ENCODE results near the gene GLRA3. TPM values are rescaled to one million over a fixed set of nuclear protein-coding genes. Genes with fewer than 3 reads are reported as not detected.

Gene GLRA3
- total RNA-seq, 1 donor from 2014 or later: not detected

DNA sequence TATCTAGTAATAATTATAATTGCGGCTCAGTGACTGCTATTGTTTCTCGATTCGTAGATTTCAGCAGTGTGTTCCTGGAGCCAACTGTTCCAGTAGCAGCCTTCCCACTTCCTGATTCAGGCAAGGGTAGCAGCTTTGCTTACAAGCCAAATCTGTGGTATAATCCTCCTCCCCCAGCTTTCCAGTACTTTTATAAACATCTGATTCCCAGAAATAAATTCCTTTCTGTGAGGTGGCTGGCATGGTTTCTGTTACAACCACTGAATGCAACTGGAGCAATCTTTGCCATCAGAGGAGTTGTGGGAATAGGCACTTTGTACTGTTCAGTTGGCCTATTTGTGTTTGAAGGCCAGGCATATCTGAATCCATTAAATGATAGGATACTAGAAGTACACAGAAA lies 80.0 kb downstream of the GLRA3 start:
- Mint-ChIP-seq H3K27me3 (ENCODE audit: low read depth) (peaks cover 12% of the 10 kb centered on the region), H3K36me3 (ENCODE audit: low read depth) (no peaks in the 10 kb centered on the region), H3K4me3 (no peak overlapping the region), H3K27ac (ENCODE audit: unreplicated experiment) (no peak overlapping the region), H3K9me3 (peaks cover 10% of the 10 kb centered on the region), H3K4me1 (no peaks in the 10 kb centered on the region)
- TF ChIP-seq, protein P1, sequence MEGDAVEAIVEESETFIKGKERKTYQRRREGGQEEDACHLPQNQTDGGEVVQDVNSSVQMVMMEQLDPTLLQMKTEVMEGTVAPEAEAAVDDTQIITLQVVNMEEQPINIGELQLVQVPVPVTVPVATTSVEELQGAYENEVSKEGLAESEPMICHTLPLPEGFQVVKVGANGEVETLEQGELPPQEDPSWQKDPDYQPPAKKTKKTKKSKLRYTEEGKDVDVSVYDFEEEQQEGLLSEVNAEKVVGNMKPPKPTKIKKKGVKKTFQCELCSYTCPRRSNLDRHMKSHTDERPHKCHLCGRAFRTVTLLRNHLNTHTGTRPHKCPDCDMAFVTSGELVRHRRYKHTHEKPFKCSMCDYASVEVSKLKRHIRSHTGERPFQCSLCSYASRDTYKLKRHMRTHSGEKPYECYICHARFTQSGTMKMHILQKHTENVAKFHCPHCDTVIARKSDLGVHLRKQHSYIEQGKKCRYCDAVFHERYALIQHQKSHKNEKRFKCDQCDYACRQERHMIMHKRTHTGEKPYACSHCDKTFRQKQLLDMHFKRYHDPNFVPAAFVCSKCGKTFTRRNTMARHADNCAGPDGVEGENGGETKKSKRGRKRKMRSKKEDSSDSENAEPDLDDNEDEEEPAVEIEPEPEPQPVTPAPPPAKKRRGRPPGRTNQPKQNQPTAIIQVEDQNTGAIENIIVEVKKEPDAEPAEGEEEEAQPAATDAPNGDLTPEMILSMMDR (conservative IDR thresholded peaks at IDR 0.05): no peak
- no peak for DNase-seq (ENCODE audit: low read depth, low spot score)

DNA sequence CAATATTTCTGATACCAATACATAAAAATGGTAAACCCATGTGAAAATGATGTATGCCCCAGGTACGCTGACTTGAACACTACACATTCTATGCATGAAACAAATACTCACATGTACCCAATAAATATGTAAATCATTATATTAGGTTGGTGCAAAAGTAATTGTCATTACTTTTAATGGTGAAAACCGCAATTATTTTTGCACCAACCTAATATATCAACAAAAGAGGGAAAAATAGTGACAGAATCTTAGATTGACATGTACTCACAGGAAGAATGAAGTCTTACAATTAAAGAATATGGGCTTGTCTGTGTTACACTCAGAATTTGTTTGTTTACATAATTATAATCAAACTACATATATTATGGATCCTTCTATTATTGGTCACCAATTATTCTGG lies 82.3 kb downstream of the GLRA3 start:
- Mint-ChIP-seq H3K36me3 (ENCODE audit: low read depth) (no peaks in the 10 kb centered on the region), H3K27ac (ENCODE audit: unreplicated experiment) (no peak overlapping the region), H3K27me3 (ENCODE audit: low read depth) (peaks cover 3% of the 10 kb centered on the region), H3K9me3 (peaks cover 10% of the 10 kb centered on the region), H3K4me3 (no peak overlapping the region), H3K4me1 (no peaks in the 10 kb centered on the region)
- no peak for DNase-seq (ENCODE audit: low read depth, low spot score)
- TF ChIP-seq, protein P1 (conservative IDR thresholded peaks at IDR 0.05): no peak

DNA sequence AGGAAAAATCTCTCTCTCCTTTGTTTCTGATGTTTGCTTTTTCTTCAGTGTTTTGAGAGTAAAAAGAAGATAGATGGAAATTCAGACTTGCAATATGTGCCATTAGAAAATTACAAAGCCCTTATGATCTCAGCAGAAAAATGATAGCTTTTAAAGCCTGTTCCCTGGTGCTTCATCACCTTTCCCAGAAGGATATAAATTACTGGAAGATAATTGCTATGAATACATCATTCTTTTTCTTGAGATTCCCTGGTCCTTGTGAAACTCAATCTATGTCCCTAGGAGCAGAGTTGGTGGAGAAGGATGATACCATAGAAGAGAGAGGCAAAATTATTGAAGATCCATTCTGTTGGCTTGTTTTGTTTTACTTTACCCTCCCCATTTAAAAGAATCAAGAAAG lies 86.5 kb downstream of the GLRA3 start:
- H3K4me1 Mint-ChIP-seq: no peaks in the 10 kb centered on the region
- no peak for DNase-seq (ENCODE audit: low read depth, low spot score)
- no peak overlapping the region for H3K27ac Mint-ChIP-seq (ENCODE audit: unreplicated experiment)
- TF ChIP-seq, protein P1 (conservative IDR thresholded peaks at IDR 0.05): no peak
- no peaks in the 10 kb centered on the region for H3K36me3 Mint-ChIP-seq (ENCODE audit: low read depth)
- H3K9me3 Mint-ChIP-seq: peaks cover 10% of the 10 kb centered on the region
- no peak overlapping the region for H3K4me3 Mint-ChIP-seq
- H3K27me3 Mint-ChIP-seq (ENCODE audit: low read depth): no peaks in the 10 kb centered on the region

DNA sequence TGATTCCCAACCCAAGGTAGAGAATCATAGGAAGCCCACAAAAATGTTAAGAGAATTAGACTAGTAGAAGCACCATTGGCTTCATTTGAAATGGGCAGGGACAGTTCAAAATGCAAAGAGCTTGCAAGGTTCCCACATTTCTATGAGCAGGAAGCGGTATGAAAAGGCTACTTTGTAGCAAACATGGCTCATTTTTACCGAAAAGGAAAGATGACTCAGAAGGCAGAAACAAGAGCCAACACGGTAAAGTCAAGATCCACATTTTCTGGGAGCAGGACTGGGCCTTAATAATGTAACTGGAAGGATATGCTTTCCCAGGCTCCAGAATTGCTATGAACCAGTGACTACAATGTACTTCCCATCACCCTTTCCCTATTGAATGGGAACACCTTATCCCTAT lies 89.5 kb downstream of the GLRA3 start:
- no peak for DNase-seq (ENCODE audit: low read depth, low spot score)
- Mint-ChIP-seq H3K36me3 (ENCODE audit: low read depth) (no peaks in the 10 kb centered on the region), H3K27ac (ENCODE audit: unreplicated experiment) (no peak overlapping the region), H3K9me3 (peaks cover 2% of the 10 kb centered on the region), H3K27me3 (ENCODE audit: low read depth) (no peaks in the 10 kb centered on the region), H3K4me3 (no peak overlapping the region), H3K4me1 (no peaks in the 10 kb centered on the region)
- TF ChIP-seq, protein P1 (conservative IDR thresholded peaks at IDR 0.05): no peak

DNA sequence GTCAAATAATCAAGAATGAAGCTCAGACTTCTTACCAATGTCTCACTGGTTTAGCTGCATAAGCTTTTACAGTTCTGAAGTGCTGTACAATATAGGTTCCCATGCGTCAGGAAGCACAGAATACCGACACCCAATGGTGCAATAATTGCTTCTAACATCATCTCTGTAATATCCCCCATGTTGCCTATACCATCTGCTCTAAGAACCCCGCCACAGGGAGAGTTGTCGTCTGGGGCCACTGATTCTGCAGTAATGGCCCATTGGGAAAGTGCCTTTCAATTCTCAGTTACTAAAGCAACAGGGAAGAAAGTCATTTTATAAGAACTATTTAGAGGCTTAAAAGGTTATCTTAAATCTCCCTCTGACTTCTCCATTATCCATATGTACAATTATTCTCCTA lies 94.9 kb downstream of the GLRA3 start:
- H3K4me3 Mint-ChIP-seq: no peak overlapping the region
- no peaks in the 10 kb centered on the region for H3K36me3 Mint-ChIP-seq (ENCODE audit: low read depth)
- H3K9me3 Mint-ChIP-seq: no peaks in the 10 kb centered on the region
- TF ChIP-seq, protein P1 (conservative IDR thresholded peaks at IDR 0.05): no peak
- no peak overlapping the region for H3K27ac Mint-ChIP-seq (ENCODE audit: unreplicated experiment)
- H3K4me1 Mint-ChIP-seq: no peaks in the 10 kb centered on the region
- no peak for DNase-seq (ENCODE audit: low read depth, low spot score)
- no peaks in the 10 kb centered on the region for H3K27me3 Mint-ChIP-seq (ENCODE audit: low read depth)

DNA sequence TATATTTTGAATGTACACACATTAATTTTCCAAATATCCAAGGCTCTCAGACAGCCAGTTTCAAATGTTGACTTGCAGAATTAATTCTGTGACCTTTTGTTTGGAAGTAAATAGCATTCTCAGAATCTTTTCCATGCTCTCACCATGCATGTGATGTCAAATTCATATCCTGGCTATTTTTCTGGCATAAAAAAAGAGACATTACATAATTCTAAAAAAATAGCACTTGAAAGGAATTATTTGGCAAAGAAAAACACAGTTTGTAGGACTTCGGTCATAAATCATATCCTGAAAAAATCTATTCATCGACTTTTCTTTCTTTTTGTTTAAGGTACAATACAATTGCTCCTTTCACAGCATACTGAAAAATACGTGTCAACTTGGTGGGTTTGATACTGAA lies 111.2 kb downstream of the GLRA3 start:
- no peaks in the 10 kb centered on the region for H3K27me3 Mint-ChIP-seq (ENCODE audit: low read depth)
- H3K9me3 Mint-ChIP-seq: no peaks in the 10 kb centered on the region
- peaks cover 10% of the 10 kb centered on the region for H3K4me1 Mint-ChIP-seq
- no peaks in the 10 kb centered on the region for H3K36me3 Mint-ChIP-seq (ENCODE audit: low read depth)
- H3K27ac Mint-ChIP-seq (ENCODE audit: unreplicated experiment): no peak overlapping the region
- DNase-seq (ENCODE audit: low read depth, low spot score): no peak
- H3K4me3 Mint-ChIP-seq: no peak overlapping the region
- TF ChIP-seq, protein P1 (conservative IDR thresholded peaks at IDR 0.05): no peak

Measured in neural crest cell (in vitro differentiated cells).